H54 (cell line): ENCODE data around the gene SPDYC.
"Not testable (repeated sequence)": the region's sequence is repeated elsewhere in the genome, so short reads cannot be mapped to it uniquely, and the experiment has no call there.

Experiments used
- DNase-seq: peaks from one replicate; pipeline ENCODE4 v3.0.0; 2011; ENCODE audit warnings: low spot score, mixed read lengths; ENCODE audit not compliant: insufficient read length
- FAIRE-seq: peaks from 3 replicates; lab custom pipeline; 2011; peaks lifted over from hg19 to GRCh38; lab: Jason Lieb, UNC
- POLR2A ChIP-seq: IDR thresholded peaks from 2 replicates; pipeline ENCODE4 v1.6.1; 2011; ENCODE audit warnings: low read depth, mild to moderate bottlenecking, low read length

Gene SPDYC

DNA sequence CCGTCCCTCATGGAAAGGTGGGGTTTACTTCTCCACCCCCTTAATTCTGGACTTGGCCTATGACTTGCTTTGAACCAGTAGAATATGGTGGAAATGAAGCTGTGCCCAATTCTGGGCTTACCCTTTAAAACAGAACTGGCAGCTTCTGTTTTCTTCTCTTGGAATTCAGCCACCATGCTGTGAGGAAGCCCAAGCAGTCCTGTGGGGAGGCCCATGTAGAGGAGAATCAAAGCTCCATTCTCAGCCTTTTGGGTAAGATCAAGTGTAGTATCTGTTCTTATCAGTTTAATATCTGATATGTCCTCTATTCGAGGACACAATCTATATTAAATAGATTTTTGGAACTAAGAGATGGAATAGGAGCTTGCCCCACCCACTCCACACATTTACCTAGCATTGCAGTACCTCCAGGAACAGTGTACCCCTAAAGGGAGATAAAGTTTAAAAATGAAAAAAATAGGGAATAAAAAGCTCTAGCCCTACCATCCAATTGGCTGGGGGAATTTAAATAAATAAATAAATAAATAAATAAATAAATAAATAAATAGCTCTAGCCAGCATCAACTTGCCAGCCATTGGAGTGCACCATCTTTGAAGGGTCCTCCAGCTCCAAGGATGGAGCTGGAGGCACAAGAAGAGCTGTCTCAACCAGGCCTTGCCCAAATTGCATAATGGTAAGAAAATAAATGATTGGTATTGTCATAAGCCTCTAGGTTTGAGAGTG is 22.5 kb upstream of the SPDYC start:
- no peak for TF ChIP-seq POLR2A
- FAIRE-seq, result no peak

GRCh38 chr11:65148657-65149056 is 21.4 kb upstream of the SPDYC start:
- TF ChIP-seq POLR2A, result no peak
- DNase-seq (no peak), FAIRE-seq (no peak)

More for the DNA sequence above, 22.5 kb upstream of the SPDYC start:
- DNase-seq, result no peak

DNA sequence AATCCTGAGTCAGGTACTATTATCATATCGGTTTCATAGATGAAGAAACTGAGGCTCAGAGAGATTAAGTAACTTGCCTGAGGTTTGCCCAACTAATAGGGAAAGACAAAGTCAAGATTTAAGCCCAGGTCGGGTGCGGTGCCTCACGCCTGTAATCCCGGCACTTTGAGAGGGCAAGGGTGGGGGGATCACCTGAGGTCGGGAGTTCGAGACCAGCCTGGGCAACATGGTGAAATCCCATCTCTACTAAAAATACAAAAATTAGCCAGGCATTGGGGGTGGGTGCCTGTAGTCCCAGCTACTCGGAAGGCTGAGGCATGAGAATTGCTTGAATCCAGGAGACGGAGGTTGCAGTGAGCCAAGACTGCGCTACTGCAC is 19.9 kb upstream of the SPDYC start:
- not testable (repeated sequence) for FAIRE-seq, DNase-seq

- TF ChIP-seq POLR2A, result peak; percentile 28; the same call in 1 of the 2 replicates
- FAIRE-seq (peak; percentile 69), DNase-seq (peak; percentile 87)
Observed at GRCh38 chr11:65150509-65151299, 19.3 kb upstream of the SPDYC start.

GRCh38 chr11:65151331-65151899 is 18.6 kb upstream of the SPDYC start:
- FAIRE-seq, result no peak
- TF ChIP-seq POLR2A, result no peak

DNA sequence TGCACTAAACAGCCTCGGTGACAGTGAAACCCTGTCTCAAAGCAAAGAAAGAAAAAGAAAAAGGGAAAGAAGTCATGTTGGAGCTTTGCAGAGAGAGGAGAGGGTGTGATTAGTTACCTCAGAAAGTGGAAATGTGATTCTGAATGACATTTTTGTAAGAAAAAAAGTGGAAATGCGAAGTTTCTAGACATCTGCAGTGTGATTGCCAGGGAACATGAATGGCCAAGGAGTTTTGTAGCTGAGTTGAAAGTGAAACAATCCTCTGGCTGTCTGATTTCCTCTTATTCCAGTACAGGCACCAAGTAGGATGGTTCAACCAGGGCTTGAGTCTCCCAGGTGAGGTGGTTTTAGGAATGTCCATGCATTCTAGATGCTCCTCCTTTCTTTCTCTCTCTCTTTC is 17.9 kb upstream of the SPDYC start:
- TF ChIP-seq POLR2A, result no peak
- DNase-seq, result no peak
- no peak for FAIRE-seq

More at GRCh38 chr11:65151331-65151899, 18.6 kb upstream of the SPDYC start:
- DNase-seq, result no peak

DNA sequence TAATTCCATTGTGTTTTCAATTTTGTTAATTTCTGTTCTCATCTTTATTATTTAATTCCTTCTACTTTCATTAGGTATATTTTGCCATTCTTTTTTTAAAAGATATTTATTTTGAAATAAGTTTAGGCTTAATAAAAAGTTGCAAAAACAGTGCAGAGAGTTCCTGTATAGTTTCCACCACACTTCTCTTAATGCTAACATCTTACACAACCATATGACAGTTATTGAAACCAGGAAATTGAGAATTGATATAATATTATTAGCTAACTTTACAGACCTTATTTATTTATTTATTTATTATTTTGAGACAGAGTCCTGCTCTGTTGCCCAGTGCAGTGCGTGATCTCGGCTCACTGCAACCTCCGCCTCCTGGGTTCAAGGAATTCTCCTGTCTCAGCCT is 13.8 kb upstream of the SPDYC start:
- no peak for FAIRE-seq
- DNase-seq, result no peak
- no peak for TF ChIP-seq POLR2A

DNA sequence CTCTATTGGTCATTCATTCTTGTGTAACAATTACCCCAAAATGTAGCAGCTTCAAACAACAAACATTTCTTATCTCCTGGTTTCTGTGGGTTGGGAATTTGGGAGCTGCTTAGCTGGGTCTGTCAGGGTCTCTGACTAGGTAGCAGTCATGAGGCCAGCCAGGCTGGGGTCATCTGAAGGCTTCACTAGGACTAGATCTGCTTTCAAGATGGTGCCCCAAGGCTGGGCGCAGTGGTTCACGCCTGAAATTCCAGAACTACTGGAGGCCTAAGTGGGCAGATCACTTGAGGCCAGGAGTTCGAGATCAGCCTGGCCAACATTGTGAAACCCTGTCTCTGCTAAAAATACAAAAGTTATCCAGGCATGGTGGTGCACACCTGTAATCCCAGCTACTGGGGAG is 13.1 kb upstream of the SPDYC start:
- no peak for TF ChIP-seq POLR2A
- DNase-seq (no peak), FAIRE-seq (no peak)

DNA sequence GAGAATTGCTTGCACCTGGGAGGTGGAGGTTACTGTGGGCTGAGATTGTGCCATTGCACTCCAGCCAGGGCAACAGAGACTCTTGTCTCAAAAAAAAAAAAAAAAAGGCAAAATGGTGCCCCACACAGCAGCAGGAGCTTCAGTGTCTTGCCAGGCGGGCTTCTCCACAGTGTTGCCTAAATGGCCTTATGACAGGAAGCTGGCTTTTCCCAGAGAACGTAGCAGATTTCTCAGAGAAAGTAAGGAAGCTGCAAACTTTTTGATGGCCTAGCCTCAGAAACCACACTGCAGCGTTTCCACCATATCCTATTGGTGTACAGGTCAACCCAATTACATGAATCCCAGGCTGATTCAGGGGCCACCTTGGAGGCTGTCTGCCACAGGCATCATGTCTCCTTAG is 12.7 kb upstream of the SPDYC start:
- no peak for FAIRE-seq
- DNase-seq, result no peak
- no peak for TF ChIP-seq POLR2A

DNA sequence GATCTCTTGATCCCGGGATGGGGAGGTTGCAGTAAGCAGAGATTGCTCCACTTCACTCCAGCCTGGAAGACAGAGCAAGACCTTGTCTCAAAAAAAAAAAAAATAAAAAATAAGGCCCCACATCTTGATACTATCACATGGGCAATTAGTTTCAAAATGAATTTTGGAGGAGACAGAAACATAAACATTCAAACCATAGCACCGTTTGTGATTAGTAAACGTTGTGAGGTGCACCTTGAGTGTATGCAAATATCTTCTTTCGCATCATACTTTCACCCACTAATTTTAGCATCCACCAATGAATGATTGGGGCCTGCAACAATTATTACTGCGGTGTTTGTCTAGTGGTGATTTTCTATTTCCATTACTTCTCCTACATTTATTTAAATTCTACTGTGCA is 11.0 kb upstream of the SPDYC start:
- FAIRE-seq (no peak), DNase-seq (no peak)
- TF ChIP-seq POLR2A, result no peak

DNA sequence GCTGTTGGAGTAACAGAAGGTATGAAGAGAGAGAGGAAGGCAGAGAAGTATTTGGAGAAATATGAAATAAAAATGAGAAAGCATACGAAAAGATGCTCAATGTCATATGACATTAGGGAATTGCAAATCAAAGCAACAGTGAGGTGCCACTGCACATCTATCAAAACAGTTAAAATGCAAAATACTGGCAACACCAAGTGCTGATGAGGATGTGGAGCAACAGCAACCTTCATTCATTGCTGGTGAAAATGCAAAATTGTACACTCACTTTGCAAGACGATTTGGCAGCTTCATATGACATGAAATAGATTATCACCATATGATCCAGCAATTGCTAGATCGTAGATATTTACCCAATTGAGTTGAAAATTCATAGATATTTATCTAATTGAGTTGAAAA is 9.4 kb upstream of the SPDYC start:
- no peak for TF ChIP-seq POLR2A
- no peak for FAIRE-seq
- DNase-seq, result no peak

- TF ChIP-seq POLR2A, result no peak
- DNase-seq, result no peak
- no peak for FAIRE-seq
Observed at GRCh38 chr11:65163684-65164083, 6.3 kb upstream of the SPDYC start.

- TF ChIP-seq POLR2A, result no peak
- FAIRE-seq, result no peak
- no peak for DNase-seq
Observed at GRCh38 chr11:65165410-65166317, 4.4 kb upstream of the SPDYC start.
